ENCODE results near the gene ALG12. TPM values are rescaled to one million over a fixed set of nuclear protein-coding genes. Genes with fewer than 3 reads are reported as not detected.
A peak's percentile ranks its signal among the peaks of the same experiment; 100 is the strongest.

Gene ALG12
- total RNA-seq, 1 experiment from 2014 or later = 29.2 TPM

DNA sequence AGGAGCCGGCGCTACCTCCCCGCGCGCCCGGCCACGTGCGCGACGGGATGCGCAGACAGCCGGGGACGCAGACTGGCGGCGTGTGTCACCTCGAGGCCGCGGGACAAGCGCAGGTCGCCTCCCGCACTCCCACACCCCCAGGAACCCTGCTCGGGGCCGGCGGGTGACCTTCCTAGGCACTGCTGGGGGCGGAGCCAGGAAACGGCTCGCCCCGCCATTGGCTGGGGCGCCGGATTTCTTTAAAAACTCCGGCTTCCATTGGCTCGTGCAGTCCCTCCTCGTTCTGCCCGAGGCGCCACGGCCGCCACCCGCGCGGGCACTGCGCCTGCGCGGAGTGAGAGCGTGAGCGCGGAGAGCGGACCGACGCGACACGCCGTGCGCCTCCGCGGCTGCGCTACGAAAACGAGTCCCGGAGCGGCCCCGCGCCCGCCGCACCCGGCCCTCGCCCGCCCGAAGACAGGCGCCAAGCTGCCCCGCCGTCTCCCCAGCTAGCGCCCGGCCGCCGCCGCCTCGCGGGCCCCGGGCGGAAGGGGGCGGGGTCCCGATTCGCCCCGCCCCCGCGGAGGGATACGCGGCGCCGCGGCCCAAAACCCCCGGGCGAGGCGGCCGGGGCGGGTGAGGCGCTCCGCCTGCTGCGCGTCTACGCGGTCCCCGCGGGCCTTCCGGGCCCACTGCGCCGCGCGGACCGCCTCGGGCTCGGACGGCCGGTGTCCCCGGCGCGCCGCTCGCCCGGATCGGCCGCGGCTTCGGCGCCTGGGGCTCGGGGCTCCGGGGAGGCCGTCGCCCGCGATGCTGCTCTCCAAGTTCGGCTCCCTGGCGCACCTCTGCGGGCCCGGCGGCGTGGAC, 42.1 kb upstream of the ALG12 start, which contains the start of gene PIM3 (continued):
- TF ChIP-seq ZMAT4 (CRISPR knock-in tag; IDR thresholded peaks at IDR 0.05) (no peak), NFYB (CRISPR knock-in tag; conservative IDR thresholded peaks at IDR 0.05; ENCODE audit: low read depth) (peak; percentile 58), NFE2L1 (CRISPR knock-in tag; IDR thresholded peaks at IDR 0.05) (no peak), ZNF532 (CRISPR knock-in tag; IDR thresholded peaks at IDR 0.05; ENCODE audit: borderline replicate concordance) (no peak)

DNA sequence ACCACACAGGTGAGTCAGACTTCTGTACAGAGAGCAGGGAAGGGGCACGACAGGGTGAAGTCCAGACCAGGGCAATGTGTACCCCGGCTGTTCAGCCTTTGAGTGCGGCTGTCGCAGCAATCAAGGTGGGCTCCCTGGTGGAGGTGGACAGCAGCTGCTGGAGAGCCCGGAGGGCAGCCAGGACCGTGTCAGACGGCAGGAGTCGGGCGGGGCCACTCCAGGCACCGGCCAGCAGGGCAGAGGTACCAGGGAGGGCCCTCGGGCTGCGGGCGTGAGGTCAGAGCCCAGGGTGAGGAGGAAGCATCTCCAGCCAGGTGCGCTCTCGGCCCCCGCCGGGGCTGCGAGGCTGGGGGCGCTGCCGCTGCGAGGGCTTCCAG, 41.5 kb upstream of the ALG12 start:
- DNase-seq (ENCODE audit: low spot score) = no peak
- ChIA-PET CTCF (interaction anchor here (0.7 to 1.6 kb wide), 3 partner anchors 13 to 71 kb away, joined by 4 to 5 read pairs (median 4); no protein-coding TSS in a partner anchor), POLR2A (interaction anchor here (0.6 kb wide), 1 partner anchor 12 kb away, joined by 3 read pairs; no protein-coding TSS in a partner anchor)
- Mint-ChIP-seq H3K9me3 (no peaks in the 10 kb centered on the region), H3K4me3 (peak overlapping the region; percentile 63), H3K27ac (no peak overlapping the region), H3K36me3 (peaks cover 7% of the 10 kb centered on the region), H3K27me3 (ENCODE audit: low read depth) (no peaks in the 10 kb centered on the region; the same call in 1 of the 2 replicates), H3K4me1 (peaks cover 5% of the 10 kb centered on the region; the same call in 1 of the 2 replicates)
- ATAC-seq = peak; percentile 25
- no peak; the same call in 1 of the 2 replicates for TF ChIP-seq MAX (CRISPR knock-in tag; IDR thresholded peaks at IDR 0.05)
- TF ChIP-seq, protein P1, sequence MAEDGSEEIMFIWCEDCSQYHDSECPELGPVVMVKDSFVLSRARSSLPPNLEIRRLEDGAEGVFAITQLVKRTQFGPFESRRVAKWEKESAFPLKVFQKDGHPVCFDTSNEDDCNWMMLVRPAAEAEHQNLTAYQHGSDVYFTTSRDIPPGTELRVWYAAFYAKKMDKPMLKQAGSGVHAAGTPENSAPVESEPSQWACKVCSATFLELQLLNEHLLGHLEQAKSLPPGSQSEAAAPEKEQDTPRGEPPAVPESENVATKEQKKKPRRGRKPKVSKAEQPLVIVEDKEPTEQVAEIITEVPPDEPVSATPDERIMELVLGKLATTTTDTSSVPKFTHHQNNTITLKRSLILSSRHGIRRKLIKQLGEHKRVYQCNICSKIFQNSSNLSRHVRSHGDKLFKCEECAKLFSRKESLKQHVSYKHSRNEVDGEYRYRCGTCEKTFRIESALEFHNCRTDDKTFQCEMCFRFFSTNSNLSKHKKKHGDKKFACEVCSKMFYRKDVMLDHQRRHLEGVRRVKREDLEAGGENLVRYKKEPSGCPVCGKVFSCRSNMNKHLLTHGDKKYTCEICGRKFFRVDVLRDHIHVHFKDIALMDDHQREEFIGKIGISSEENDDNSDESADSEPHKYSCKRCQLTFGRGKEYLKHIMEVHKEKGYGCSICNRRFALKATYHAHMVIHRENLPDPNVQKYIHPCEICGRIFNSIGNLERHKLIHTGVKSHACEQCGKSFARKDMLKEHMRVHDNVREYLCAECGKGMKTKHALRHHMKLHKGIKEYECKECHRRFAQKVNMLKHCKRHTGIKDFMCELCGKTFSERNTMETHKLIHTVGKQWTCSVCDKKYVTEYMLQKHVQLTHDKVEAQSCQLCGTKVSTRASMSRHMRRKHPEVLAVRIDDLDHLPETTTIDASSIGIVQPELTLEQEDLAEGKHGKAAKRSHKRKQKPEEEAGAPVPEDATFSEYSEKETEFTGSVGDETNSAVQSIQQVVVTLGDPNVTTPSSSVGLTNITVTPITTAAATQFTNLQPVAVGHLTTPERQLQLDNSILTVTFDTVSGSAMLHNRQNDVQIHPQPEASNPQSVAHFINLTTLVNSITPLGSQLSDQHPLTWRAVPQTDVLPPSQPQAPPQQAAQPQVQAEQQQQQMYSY (CRISPR knock-in tag; IDR thresholded peaks at IDR 0.05) = no peak
- no peak for TF ChIP-seq NR1H2 (CRISPR knock-in tag; IDR thresholded peaks at IDR 0.05)
- TF ChIP-seq, protein P2, sequence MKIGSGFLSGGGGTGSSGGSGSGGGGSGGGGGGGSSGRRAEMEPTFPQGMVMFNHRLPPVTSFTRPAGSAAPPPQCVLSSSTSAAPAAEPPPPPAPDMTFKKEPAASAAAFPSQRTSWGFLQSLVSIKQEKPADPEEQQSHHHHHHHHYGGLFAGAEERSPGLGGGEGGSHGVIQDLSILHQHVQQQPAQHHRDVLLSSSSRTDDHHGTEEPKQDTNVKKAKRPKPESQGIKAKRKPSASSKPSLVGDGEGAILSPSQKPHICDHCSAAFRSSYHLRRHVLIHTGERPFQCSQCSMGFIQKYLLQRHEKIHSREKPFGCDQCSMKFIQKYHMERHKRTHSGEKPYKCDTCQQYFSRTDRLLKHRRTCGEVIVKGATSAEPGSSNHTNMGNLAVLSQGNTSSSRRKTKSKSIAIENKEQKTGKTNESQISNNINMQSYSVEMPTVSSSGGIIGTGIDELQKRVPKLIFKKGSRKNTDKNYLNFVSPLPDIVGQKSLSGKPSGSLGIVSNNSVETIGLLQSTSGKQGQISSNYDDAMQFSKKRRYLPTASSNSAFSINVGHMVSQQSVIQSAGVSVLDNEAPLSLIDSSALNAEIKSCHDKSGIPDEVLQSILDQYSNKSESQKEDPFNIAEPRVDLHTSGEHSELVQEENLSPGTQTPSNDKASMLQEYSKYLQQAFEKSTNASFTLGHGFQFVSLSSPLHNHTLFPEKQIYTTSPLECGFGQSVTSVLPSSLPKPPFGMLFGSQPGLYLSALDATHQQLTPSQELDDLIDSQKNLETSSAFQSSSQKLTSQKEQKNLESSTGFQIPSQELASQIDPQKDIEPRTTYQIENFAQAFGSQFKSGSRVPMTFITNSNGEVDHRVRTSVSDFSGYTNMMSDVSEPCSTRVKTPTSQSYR (CRISPR knock-in tag; IDR thresholded peaks at IDR 0.05) = no peak
- TF ChIP-seq, protein P3, sequence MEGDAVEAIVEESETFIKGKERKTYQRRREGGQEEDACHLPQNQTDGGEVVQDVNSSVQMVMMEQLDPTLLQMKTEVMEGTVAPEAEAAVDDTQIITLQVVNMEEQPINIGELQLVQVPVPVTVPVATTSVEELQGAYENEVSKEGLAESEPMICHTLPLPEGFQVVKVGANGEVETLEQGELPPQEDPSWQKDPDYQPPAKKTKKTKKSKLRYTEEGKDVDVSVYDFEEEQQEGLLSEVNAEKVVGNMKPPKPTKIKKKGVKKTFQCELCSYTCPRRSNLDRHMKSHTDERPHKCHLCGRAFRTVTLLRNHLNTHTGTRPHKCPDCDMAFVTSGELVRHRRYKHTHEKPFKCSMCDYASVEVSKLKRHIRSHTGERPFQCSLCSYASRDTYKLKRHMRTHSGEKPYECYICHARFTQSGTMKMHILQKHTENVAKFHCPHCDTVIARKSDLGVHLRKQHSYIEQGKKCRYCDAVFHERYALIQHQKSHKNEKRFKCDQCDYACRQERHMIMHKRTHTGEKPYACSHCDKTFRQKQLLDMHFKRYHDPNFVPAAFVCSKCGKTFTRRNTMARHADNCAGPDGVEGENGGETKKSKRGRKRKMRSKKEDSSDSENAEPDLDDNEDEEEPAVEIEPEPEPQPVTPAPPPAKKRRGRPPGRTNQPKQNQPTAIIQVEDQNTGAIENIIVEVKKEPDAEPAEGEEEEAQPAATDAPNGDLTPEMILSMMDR (IDR thresholded peaks at IDR 0.05) = no peak
- no peak for TF ChIP-seq TP53 (CRISPR knock-in tag; IDR thresholded peaks at IDR 0.05)
- no peak for TF ChIP-seq ZNF532 (CRISPR knock-in tag; IDR thresholded peaks at IDR 0.05; ENCODE audit: borderline replicate concordance)
- no peak for TF ChIP-seq HMGXB4 (CRISPR knock-in tag; IDR thresholded peaks at IDR 0.05)
- no peak for TF ChIP-seq SP1 (CRISPR knock-in tag; conservative IDR thresholded peaks at IDR 0.05)
- no peak for TF ChIP-seq ZMAT4 (CRISPR knock-in tag; IDR thresholded peaks at IDR 0.05)

Data from WTC11 (cell line).